H1 (cell line): Measurements from ENCODE around the gene RANBP9.

Experiments
- GABPA ChIP-seq: IDR thresholded peaks from 2 replicates; pipeline ENCODE4 v1.6.1; 2011; ENCODE audit warnings: mild to moderate bottlenecking, low read length, moderate library complexity, borderline replicate concordance; ENCODE audit not compliant: insufficient read depth
- JUND ChIP-seq: IDR thresholded peaks from 2 replicates; pipeline ENCODE4 v1.6.1; 2011; ENCODE audit warnings: mild to moderate bottlenecking, improper control_type of control experiment, low read length
- TF ChIP-seq, protein P1 (sequence below), 3 experiments: IDR thresholded peaks; 1 replicate in 2 of 3; 2 replicates in 1 of 3; pipeline versions ENCODE4 v1.5.1 to v1.6.1; 2011; ENCODE audit warnings: low read length in 3 of 3, mild to moderate bottlenecking in 3 of 3, inconsistent platforms in 2 of 3, low read depth in 1 of 3, moderate library complexity in 1 of 3; ENCODE audit not compliant: insufficient read depth in 1 of 3; ENCODE audit errors: control extremely low read depth in 1 of 3

DNA sequence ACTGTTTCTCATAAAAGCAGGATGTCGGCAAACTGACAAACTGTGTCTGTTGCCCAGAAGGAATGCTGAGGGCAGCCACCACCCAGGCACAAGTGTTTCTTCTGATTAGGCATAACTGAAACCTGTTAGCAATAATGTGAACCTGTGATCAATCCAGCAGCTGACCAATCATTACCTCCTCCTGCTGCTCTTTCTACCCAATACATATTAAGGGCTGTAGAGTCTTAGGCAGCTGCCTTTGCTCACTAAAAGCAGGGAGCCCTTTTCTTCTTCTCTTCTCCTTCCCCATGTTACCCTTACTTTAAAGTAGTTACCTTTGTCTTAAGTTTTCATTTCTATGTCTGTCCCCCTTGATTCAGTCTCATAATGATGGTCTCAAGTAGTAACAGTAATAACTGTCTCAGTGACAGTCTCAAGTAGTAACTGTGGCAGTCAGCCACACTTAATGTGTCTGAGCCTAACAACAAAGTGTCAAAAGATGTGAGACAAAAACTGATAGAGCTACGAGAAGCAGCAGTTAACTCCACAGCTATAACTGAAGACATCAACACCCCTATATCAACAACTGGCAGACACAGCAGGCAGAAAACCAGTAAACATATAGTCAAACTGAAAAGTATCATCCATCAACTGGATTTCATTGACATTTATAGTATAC lies 37.0 kb downstream of the RANBP9 start:
- no peak for TF ChIP-seq GABPA
- TF ChIP-seq, protein P1, sequence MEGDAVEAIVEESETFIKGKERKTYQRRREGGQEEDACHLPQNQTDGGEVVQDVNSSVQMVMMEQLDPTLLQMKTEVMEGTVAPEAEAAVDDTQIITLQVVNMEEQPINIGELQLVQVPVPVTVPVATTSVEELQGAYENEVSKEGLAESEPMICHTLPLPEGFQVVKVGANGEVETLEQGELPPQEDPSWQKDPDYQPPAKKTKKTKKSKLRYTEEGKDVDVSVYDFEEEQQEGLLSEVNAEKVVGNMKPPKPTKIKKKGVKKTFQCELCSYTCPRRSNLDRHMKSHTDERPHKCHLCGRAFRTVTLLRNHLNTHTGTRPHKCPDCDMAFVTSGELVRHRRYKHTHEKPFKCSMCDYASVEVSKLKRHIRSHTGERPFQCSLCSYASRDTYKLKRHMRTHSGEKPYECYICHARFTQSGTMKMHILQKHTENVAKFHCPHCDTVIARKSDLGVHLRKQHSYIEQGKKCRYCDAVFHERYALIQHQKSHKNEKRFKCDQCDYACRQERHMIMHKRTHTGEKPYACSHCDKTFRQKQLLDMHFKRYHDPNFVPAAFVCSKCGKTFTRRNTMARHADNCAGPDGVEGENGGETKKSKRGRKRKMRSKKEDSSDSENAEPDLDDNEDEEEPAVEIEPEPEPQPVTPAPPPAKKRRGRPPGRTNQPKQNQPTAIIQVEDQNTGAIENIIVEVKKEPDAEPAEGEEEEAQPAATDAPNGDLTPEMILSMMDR (IDR thresholded peaks at IDR 0.05; ENCODE audit: control extremely low read depth in 1 of 3, insufficient read depth in 1 of 3, low read depth in 1 of 3, low read length in 3 of 3): no peak
- TF ChIP-seq JUND: no peak
